Measurements from ENCODE around the gene ZNF300.
A peak's percentile ranks its signal among the peaks of the same experiment; 100 is the strongest.
"Not testable (repeated sequence)": the region's sequence is repeated elsewhere in the genome, so short reads cannot be mapped to it uniquely, and the experiment has no call there.

ZNF300 gene

DNA sequence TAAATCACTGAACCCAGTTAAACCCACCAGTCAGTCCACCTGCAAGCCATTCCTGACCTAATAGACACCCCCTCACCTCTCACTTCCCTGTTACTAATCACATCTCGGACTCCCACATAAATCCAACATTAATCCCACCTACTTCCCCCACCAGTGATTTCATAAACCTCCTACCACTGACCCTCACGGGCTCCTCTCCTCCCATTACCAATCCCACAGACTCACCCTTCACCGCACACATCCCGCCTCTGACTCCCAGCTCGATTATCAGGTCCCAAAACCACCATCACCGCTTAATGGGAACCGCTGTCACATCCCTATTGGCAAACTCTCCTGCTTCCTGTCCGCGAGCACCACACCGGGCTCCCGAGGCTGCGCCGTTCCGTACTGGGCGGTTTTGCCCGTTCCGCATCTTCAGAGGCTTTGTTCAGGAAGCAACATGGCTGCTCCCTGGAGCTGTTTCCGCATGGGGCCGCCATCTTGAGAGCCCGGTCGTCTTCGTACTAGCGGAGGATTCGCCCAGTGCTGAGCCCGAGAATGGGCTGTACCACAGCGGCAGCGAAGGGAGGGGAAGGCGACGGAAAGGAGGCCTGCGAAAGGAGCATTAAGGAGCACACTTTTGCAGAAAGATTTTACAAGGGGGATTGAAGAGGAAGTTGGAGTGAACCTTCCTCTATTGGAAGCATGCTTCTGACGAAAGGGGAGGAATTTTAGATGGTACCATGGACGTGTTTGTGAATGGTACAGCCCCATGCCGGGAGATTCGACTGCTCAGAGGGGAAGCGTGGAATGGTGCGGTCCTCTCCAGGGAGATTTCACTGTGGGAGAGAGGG is at the start of gene ZNF300:
TSS of gene ZNF300 (minus strand) at position 502 of the 833 bp plus-strand sequence. CDS start 1,825 bp downstream, outside the sequence.
- DNase-seq (ENCODE audit: low read depth in 2 of 2), result peak; percentile 28 to 42

GRCh38 chr5:150948539-150948938 is 43.8 kb upstream of the ZNF300 start:
- no peak for DNase-seq (ENCODE audit: low read depth in 2 of 2)

DNA sequence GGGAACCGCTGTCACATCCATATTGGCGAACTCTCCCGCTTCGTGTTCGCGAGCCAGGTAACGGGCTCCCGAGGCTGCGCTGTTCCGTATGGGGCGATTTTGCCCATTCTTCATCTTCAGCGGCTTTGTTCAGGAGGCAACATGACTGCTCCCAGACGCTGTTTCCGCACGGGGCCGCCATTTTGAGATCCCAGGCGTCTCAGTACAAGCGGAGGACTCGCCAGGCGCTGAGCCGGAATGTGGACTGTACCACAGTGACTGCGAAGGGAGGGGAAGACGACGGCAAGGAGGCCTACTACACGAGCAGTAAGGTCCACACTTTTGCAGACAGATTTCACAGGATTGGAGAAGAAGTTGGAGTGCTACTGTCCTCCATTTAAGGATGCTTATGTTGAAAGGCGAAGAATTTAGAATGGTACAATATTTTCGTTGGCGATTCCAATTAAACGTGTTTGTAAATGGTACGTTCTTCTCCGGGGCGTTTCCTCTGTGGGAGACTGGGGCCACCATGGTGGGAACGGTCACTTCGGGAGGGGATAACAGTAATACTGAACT is 41.6 kb upstream of the ZNF300 start:
- DNase-seq (ENCODE audit: low read depth in 2 of 2), result no peak

- no peak for DNase-seq (ENCODE audit: low read depth in 2 of 2)
Measured at GRCh38 chr5:150945947-150946346, 41.2 kb upstream of the ZNF300 start.

- DNase-seq (ENCODE audit: low read depth in 2 of 2), result no peak
Measured at GRCh38 chr5:150945486-150945885, 40.7 kb upstream of the ZNF300 start.

DNA sequence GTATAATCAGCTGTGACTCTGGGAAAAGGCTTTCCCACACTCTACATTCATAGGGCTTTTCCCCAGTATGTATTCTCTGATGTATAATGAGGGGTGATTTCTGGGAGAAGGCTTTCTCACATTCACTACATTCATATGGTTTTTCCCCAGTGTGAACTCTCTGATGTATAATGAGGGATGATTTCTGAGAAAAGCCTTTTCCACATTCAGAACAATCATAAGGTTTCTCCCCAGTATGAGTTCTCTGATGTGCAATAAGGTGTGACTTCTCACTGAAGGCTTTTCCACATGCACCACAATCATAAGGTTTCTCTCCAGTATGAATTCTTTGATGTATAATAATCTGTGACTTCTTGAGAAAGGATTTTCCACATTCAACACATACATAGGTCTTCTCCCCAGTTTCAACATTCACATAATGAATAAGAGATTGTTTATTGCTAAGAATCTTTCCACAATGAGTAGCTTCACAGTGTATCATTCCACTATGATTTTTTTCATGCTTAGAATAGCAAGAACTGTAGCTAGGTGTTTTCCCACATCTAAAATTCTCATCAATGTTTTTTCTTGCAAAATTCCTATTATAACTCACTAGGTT is 26.7 kb upstream of the ZNF300 start:
- DNase-seq (ENCODE audit: low read depth in 2 of 2), result no peak

DNA sequence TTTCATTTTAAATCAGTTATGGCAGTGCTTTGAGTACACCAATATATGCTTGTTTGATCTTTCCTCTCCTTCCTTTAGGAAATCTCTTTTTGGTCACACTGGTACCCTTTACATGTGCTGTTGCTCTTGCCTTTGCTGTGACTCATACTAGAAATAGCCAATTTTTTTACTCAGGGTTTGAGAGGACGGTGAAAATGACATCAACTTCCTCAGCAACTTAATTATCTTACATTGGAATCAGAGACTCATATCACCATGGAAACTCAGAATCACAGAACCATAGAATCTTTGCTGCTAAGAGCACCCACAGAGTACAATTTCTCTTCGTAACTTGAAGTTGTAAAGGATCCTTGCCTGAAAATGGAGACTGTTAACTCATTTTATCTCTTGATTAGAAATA is 13.8 kb upstream of the ZNF300 start:
- DNase-seq (ENCODE audit: low read depth in 2 of 2), result no peak

GRCh38 chr5:150912312-150912814 is 7.6 kb upstream of the ZNF300 start:
- DNase-seq (ENCODE audit: low read depth in 2 of 2), result no peak

DNA sequence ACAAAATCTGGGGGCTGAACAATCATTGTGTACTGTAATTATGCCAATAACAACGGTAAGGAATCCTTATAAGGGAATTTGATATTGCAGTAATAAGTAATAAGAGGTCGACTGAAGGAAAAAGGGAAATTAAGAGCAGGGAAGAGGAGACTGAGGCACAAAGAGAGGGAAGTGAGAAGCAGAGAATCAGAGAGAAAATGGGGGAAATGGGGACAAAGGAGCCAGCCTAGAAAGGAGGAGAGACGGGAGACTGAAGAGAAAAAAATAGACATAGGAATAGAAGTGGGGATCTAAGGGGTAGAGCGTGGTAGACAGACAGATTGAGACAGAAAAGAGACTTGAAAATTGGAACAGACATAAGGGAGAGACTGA is 518 bp upstream of the ZNF300 start:
- no peak for DNase-seq (ENCODE audit: low read depth in 2 of 2)

- no peak for DNase-seq (ENCODE audit: low read depth in 2 of 2)
Measured at GRCh38 chr5:150901446-150901845, 3.3 kb downstream of the ZNF300 start.

- DNase-seq (ENCODE audit: low read depth in 2 of 2), result no peak
Measured at GRCh38 chr5:150895431-150896428, 9.1 kb downstream of the ZNF300 start.

GRCh38 chr5:150879358-150879757 is 25.4 kb downstream of the ZNF300 start:
- DNase-seq (ENCODE audit: low read depth in 2 of 2), result no peak

DNA sequence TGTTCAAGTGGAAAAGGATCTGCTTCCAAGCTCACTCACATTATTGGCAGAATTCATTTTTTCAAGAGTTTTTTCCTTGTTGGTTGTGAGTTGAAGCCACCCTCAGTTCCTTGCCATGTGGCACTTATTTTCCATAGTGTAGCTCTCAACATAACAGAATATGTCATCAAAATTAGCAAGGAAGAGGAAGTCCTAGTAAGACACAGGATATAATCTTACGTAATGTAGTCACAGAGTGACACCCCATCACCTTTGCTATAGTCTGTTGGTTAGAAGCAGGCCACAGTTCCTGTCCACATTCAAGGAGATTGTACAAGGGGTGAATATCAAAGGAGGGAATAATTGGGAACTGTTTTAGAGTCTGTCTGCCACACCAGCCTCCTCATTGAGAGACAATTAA is 42.7 kb downstream of the ZNF300 start:
- DNase-seq (ENCODE audit: low read depth in 2 of 2), result no peak

GRCh38 chr5:150860246-150860821 is 44.4 kb downstream of the ZNF300 start:
- DNase-seq (ENCODE audit: low read depth in 2 of 2), result no peak

DNA sequence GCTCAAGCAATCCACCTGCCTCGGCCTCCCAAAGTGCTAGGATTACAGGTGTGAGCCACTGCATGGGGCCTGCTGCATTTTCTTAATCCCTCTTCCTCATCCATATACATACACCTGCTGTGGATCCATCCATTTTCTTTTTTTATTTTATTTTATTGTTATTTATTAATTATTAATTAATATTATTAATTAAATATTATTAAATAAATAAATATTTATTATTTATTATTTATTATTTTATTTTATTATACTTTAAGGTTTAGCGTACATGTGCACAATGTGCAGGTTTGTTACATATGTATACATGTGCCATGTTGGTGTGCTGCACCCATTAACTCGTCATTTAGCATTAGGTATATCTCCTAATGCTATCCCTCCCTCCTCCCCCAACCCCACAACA is 48.1 kb downstream of the ZNF300 start:
- not testable (repeated sequence) for DNase-seq (ENCODE audit: low read depth in 2 of 2)

- DNase-seq (ENCODE audit: low read depth in 2 of 2), result no peak
Measured at GRCh38 chr5:150853561-150853960, 51.2 kb downstream of the ZNF300 start.

DNA sequence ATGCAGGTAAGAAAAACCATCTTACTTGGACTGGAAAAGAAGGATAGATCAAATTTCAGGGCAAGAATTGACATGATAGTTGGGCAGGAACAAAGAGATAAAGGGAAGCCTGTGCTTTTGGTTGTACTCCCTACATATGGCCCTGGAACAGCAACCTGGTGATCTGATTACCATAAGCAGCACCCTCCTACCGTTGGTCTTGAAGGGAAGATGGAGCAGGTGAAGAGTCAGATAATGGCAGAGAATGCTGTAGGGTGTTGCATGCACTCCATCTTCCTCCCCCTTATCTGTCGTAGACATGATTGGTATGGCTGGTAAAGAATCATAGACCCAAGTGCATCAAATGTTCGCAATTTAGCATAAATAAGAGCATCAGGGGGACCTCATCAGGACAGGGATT is 53.7 kb downstream of the ZNF300 start:
- DNase-seq (ENCODE audit: low read depth in 2 of 2), result no peak

DNA sequence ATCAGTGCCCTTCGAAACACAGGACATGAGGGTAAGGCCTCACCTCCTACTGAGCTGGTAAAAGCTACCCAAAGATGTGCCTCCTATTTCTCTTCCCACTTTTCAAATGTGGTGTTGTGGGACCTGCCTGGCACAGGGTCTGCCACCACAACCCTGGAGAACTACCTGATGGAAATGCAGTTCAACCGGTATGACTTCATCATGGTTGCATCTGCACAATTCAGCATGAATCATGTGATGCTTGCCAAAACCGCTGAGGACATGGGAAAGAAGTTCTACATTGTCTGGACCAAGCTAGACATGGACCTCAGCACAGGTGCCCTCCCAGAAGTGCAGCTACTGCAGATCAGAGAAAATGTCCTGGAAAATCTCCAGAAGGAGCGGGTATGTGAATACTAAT is 56.5 kb downstream of the ZNF300 start:
- no peak for DNase-seq (ENCODE audit: low read depth in 2 of 2)

DNA sequence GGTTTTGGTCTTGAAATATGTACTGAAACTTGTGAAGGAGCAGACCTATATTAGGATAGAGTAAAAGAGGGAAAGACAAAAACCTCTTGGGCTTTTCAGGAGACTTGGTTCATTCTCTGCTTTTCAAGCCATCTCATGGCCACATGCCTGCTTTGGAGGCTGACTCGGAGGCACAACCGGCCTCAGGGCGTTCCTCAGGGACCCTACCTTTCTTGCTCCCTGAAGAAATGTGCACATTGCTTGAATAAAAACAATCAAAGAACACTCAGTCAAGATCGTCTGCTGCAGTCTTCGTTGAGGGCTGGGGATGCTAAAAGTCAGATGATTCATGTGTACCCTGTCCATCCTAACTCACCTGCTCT is 57.5 kb downstream of the ZNF300 start:
- no peak for DNase-seq (ENCODE audit: low read depth in 2 of 2)

GRCh38 chr5:150846654-150847333 is 58.0 kb downstream of the ZNF300 start:
- DNase-seq (ENCODE audit: low read depth in 2 of 2), result peak; percentile 18 to 60

GRCh38 chr5:150846308-150846653 is 58.5 kb downstream of the ZNF300 start, which contains the start of gene IRGM:
Gene IRGM (plus strand): TSS chr5:150846521. CDS start chr5:150848124, 1,603 bp downstream.
- DNase-seq (ENCODE audit: low read depth in 2 of 2), result not testable (repeated sequence)

Data from stimulated activated CD4-positive, alpha-beta T cell treated with anti-CD3 and anti-CD28 coated beads, Interleukin-1b, Interleukin-23, amount 100 ng/mL, for 4 hours (primary cell).